ENCODE measurements around the gene USP43.
A peak's percentile ranks its signal among the peaks of the same experiment; 100 is the strongest.
"Not testable (repeated sequence)": the region's sequence is repeated elsewhere in the genome, so short reads cannot be mapped to it uniquely, and the experiment has no call there.

Gene USP43

GRCh38 chr17:9632741-9633140 lies 12.6 kb upstream of the USP43 start:
- Histone ChIP-seq H3K4me1 (ENCODE audit: control insufficient read depth, insufficient read depth, low read length, poor library complexity, severe bottlenecking) (no peaks in the 10 kb centered on the region), H3K36me3 (ENCODE audit: control insufficient read depth, insufficient read depth, low read length) (no peaks in the 10 kb centered on the region), H3K9me3 (ENCODE audit: control insufficient read depth, low read length) (no peaks in the 10 kb centered on the region), H3K4me3 (ENCODE audit: extremely low read depth, insufficient read depth, low read length, poor library complexity, severe bottlenecking) (no peak overlapping the region), H3K27ac (ENCODE audit: low read depth, low read length, severe bottlenecking) (no peak overlapping the region)
- WGBS, 2 experiments (ENCODE audit: insufficient coverage in 2 of 2), result 95 to 99% methylated on average over 7 to 10 of the region's 11 CpGs

- Histone ChIP-seq H3K9me3 (ENCODE audit: control insufficient read depth, low read length) (no peaks in the 10 kb centered on the region), H3K4me1 (ENCODE audit: control insufficient read depth, insufficient read depth, low read length, poor library complexity, severe bottlenecking) (no peaks in the 10 kb centered on the region), H3K27ac (ENCODE audit: low read depth, low read length, severe bottlenecking) (no peak overlapping the region), H3K4me3 (ENCODE audit: extremely low read depth, insufficient read depth, low read length, poor library complexity, severe bottlenecking) (no peak overlapping the region), H3K36me3 (ENCODE audit: control insufficient read depth, insufficient read depth, low read length) (no peaks in the 10 kb centered on the region)
- WGBS, 2 experiments (ENCODE audit: insufficient coverage in 2 of 2), result 95 to 96% methylated on average over 5 to 6 of the region's 6 CpGs
Measured at GRCh38 chr17:9635340-9635739, 10.0 kb upstream of the USP43 start.

- H3K4me3 ChIP-seq (ENCODE audit: extremely low read depth, insufficient read depth, low read length, poor library complexity, severe bottlenecking), result no peak overlapping the region
- no peaks in the 10 kb centered on the region for H3K36me3 ChIP-seq (ENCODE audit: control insufficient read depth, insufficient read depth, low read length)
- no peaks in the 10 kb centered on the region for H3K4me1 ChIP-seq (ENCODE audit: control insufficient read depth, insufficient read depth, low read length, poor library complexity, severe bottlenecking)
- H3K27ac ChIP-seq (ENCODE audit: low read depth, low read length, severe bottlenecking), result no peak overlapping the region
- H3K9me3 ChIP-seq (ENCODE audit: control insufficient read depth, low read length), result no peaks in the 10 kb centered on the region
- WGBS, 2 experiments (ENCODE audit: insufficient coverage in 2 of 2), result 90 to 95% methylated on average over 4 to 5 of the region's 12 CpGs
Measured at GRCh38 chr17:9636501-9636900, 8.8 kb upstream of the USP43 start.

GRCh38 chr17:9640388-9640787 lies 4.9 kb upstream of the USP43 start:
- WGBS, 2 experiments (ENCODE audit: insufficient coverage in 2 of 2), result 100% methylated on average over 3 of the region's 5 CpGs; no CpG with 5 or more reads in 1 of the 2 experiments
- not testable (repeated sequence) for H3K4me3 ChIP-seq (ENCODE audit: extremely low read depth, insufficient read depth, low read length, poor library complexity, severe bottlenecking); H3K27ac ChIP-seq (ENCODE audit: low read depth, low read length, severe bottlenecking); H3K36me3 ChIP-seq (ENCODE audit: control insufficient read depth, insufficient read depth, low read length); H3K4me1 ChIP-seq (ENCODE audit: control insufficient read depth, insufficient read depth, low read length, poor library complexity, severe bottlenecking); H3K9me3 ChIP-seq (ENCODE audit: control insufficient read depth, low read length)

- WGBS, 2 experiments (ENCODE audit: insufficient coverage in 2 of 2), result 92 to 96% methylated on average over 4 to 5 of the region's 5 CpGs
- Histone ChIP-seq H3K4me3 (ENCODE audit: extremely low read depth, insufficient read depth, low read length, poor library complexity, severe bottlenecking) (no peak overlapping the region), H3K9me3 (ENCODE audit: control insufficient read depth, low read length) (no peaks in the 10 kb centered on the region), H3K4me1 (ENCODE audit: control insufficient read depth, insufficient read depth, low read length, poor library complexity, severe bottlenecking) (peaks cover 15% of the 10 kb centered on the region), H3K27ac (ENCODE audit: low read depth, low read length, severe bottlenecking) (no peak overlapping the region), H3K36me3 (ENCODE audit: control insufficient read depth, insufficient read depth, low read length) (no peaks in the 10 kb centered on the region)
Measured at GRCh38 chr17:9643611-9644010, 1.7 kb upstream of the USP43 start.

- Histone ChIP-seq H3K4me3 (ENCODE audit: extremely low read depth, insufficient read depth, low read length, poor library complexity, severe bottlenecking) (peak overlapping the region; percentile 62), H3K4me1 (ENCODE audit: control insufficient read depth, insufficient read depth, low read length, poor library complexity, severe bottlenecking) (peaks cover 15% of the 10 kb centered on the region), H3K9me3 (ENCODE audit: control insufficient read depth, low read length) (no peaks in the 10 kb centered on the region), H3K27ac (ENCODE audit: low read depth, low read length, severe bottlenecking) (no peak overlapping the region), H3K36me3 (ENCODE audit: control insufficient read depth, insufficient read depth, low read length) (no peaks in the 10 kb centered on the region)
- 1 to 2% methylated on average over 42 to 51 of the region's 51 CpGs for WGBS, 2 experiments (ENCODE audit: insufficient coverage in 2 of 2)
Measured at GRCh38 chr17:9645851-9646545, 681 bp downstream of the USP43 start.

DNA sequence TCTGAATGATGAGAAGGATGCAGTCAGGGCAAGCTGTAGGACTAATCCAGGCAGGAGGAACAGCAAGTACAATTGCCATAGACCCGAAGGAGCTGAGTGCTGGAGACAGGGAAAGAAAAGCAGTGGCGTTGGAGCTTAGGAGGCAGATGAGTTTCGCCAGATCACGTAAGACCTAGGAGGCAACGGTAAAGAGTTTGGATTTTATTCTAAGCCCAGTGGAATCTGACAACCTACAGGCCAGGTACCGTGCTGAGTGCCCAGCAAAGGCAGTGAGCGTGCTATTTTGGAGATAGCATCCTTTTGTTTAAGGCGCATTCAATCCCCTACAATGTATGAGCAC lies 1.2 kb downstream of the USP43 start:
- H3K27ac ChIP-seq (ENCODE audit: low read depth, low read length, severe bottlenecking), result no peak overlapping the region
- no peaks in the 10 kb centered on the region for H3K36me3 ChIP-seq (ENCODE audit: control insufficient read depth, insufficient read depth, low read length)
- peaks cover 15% of the 10 kb centered on the region for H3K4me1 ChIP-seq (ENCODE audit: control insufficient read depth, insufficient read depth, low read length, poor library complexity, severe bottlenecking)
- WGBS, 2 experiments (ENCODE audit: insufficient coverage in 2 of 2), result 30 to 42% methylated on average over 8 of the region's 8 CpGs
- H3K4me3 ChIP-seq (ENCODE audit: extremely low read depth, insufficient read depth, low read length, poor library complexity, severe bottlenecking), result peak overlapping the region; percentile 62
- no peaks in the 10 kb centered on the region for H3K9me3 ChIP-seq (ENCODE audit: control insufficient read depth, low read length)

DNA sequence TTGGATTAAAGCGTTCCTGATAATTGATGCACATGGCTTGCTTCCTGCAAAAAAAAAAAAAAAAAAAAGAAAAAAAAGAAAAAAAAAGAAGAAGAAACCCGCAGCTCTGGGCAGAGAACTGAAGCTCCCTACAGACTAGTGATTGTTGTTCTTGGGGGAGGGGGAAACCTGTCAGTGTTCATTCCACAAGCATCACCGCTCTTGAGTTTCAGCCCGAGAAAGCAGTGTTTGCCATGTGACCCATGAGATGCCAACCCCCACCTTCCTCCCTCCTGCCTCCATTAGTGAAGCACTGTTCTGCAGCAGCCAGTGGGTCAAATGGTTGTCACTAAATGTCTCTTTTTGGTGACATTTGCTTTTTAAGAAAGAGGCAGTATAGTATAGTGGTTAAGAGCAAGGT lies 1.7 kb downstream of the USP43 start:
- H3K4me3 ChIP-seq (ENCODE audit: extremely low read depth, insufficient read depth, low read length, poor library complexity, severe bottlenecking), result peak overlapping the region; percentile 62
- no peak overlapping the region for H3K27ac ChIP-seq (ENCODE audit: low read depth, low read length, severe bottlenecking)
- no peaks in the 10 kb centered on the region for H3K9me3 ChIP-seq (ENCODE audit: control insufficient read depth, low read length)
- WGBS, 2 experiments (ENCODE audit: insufficient coverage in 2 of 2), result 0 to 20% methylated on average over 1 of the region's 4 CpGs
- no peaks in the 10 kb centered on the region for H3K36me3 ChIP-seq (ENCODE audit: control insufficient read depth, insufficient read depth, low read length)
- peaks cover 15% of the 10 kb centered on the region for H3K4me1 ChIP-seq (ENCODE audit: control insufficient read depth, insufficient read depth, low read length, poor library complexity, severe bottlenecking)

DNA sequence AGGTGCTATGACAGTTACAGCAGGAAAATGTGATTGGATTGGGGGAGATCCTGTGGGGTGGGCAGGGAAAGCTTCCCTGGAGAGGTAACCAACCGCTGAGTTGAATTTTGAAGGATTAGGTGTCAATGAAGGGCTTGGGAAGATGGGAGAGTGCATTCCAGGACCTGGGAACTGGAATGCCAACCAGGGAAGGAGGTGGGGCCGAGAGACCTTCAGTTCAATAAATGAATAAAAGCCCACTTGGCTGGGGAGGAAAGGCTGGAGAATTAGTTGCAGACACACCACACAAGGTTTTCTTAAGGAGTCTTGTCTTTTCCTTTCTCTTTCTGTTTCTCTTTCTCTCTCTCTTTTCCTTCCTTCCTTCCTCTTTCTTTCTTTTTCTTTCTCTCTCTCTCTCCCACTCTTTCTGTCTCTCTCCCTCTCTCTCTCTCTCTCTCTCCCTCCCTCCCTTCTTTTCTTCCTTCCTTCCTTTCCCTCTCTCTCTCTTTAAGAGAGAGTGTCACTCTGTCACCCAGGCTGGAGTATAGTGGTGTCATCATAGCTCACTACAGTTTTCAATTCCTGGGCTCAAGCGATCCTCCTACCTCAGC lies 3.3 kb downstream of the USP43 start:
- Histone ChIP-seq H3K9me3 (ENCODE audit: control insufficient read depth, low read length) (no peaks in the 10 kb centered on the region), H3K4me1 (ENCODE audit: control insufficient read depth, insufficient read depth, low read length, poor library complexity, severe bottlenecking) (peaks cover 9% of the 10 kb centered on the region), H3K27ac (ENCODE audit: low read depth, low read length, severe bottlenecking) (peak overlapping the region; percentile 90), H3K36me3 (ENCODE audit: control insufficient read depth, insufficient read depth, low read length) (no peaks in the 10 kb centered on the region), H3K4me3 (ENCODE audit: extremely low read depth, insufficient read depth, low read length, poor library complexity, severe bottlenecking) (no peak overlapping the region)
- WGBS, 2 experiments (ENCODE audit: insufficient coverage in 2 of 2), result 26 to 44% methylated on average over 2 of the region's 3 CpGs

DNA sequence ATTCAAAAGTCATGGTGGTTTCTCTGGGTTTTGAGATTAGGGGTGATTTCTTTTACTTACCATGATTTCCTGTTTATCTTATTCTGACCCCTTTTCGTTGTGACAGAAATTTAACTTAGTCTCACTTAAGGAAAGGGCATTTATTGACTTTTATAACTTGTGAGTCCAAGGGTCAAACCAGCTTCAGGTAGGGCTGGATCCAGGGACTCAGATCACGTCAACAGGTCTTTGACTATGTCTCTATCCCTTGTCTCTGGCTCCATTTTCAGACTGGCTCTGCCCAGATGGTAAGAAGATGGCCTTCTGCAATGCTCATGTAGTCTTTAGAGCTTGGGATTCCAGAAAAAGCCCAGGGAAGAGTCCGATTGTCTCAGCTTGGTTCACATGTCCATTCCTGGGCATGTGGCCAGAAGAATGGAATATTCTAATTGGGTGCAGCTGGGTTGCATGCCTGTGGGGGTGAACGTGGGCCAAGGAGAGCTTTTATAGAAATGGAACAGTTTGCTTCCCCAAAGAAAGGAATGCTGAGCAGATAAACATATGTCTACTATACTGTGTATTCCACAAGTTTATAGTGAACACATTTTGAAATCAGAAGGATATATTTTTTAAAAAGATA lies 13.4 kb downstream of the USP43 start:
- Histone ChIP-seq H3K4me3 (ENCODE audit: extremely low read depth, insufficient read depth, low read length, poor library complexity, severe bottlenecking) (no peak overlapping the region), H3K36me3 (ENCODE audit: control insufficient read depth, insufficient read depth, low read length) (no peaks in the 10 kb centered on the region), H3K9me3 (ENCODE audit: control insufficient read depth, low read length) (no peaks in the 10 kb centered on the region), H3K4me1 (ENCODE audit: control insufficient read depth, insufficient read depth, low read length, poor library complexity, severe bottlenecking) (no peaks in the 10 kb centered on the region), H3K27ac (ENCODE audit: low read depth, low read length, severe bottlenecking) (no peak overlapping the region)
- WGBS, 2 experiments (ENCODE audit: insufficient coverage in 2 of 2), result 87 to 100% methylated on average over 1 to 2 of the region's 4 CpGs

- H3K4me1 ChIP-seq (ENCODE audit: control insufficient read depth, insufficient read depth, low read length, poor library complexity, severe bottlenecking), result no peaks in the 10 kb centered on the region
- H3K4me3 ChIP-seq (ENCODE audit: extremely low read depth, insufficient read depth, low read length, poor library complexity, severe bottlenecking), result no peak overlapping the region
- no CpG with 5 or more reads among the region's 2 CpGs for WGBS, 2 experiments (ENCODE audit: insufficient coverage in 2 of 2)
- no peaks in the 10 kb centered on the region for H3K36me3 ChIP-seq (ENCODE audit: control insufficient read depth, insufficient read depth, low read length)
- H3K27ac ChIP-seq (ENCODE audit: low read depth, low read length, severe bottlenecking), result no peak overlapping the region
- H3K9me3 ChIP-seq (ENCODE audit: control insufficient read depth, low read length), result peaks cover 7% of the 10 kb centered on the region
Measured at GRCh38 chr17:9661027-9661426, 15.7 kb downstream of the USP43 start.

All from mesodermal cell (in vitro differentiated cells).